ENCODE measurements around the gene TMEM185B. TPM values are rescaled to one million over a fixed set of nuclear protein-coding genes. Genes with fewer than 3 reads are reported as not detected.

TMEM185B gene
- total and polyA plus RNA-seq, 2 experiments from 2014 or later: 32.3 to 40.6 TPM

GRCh38 chr2:120221616-120222015 is 1.6 kb downstream of the TMEM185B start:
- H3K4me2 ChIP-seq (ENCODE audit: unreplicated experiment): peak overlapping the region; percentile 60
- in situ Hi-C loops (cut with MboI): no loop called here

GRCh38 chr2:120220756-120221155 is 2.4 kb downstream of the TMEM185B start:
- H4K20me1 ChIP-seq (ENCODE audit: insufficient read depth): no peaks in the 10 kb centered on the region
- no peak overlapping the region for H3K27ac ChIP-seq
- no peak overlapping the region for H2AFZ ChIP-seq
- H3K4me3 ChIP-seq: peak overlapping the region; percentile 30
- peak overlapping the region; percentile 60 for H3K4me2 ChIP-seq (ENCODE audit: unreplicated experiment)
- no peak for DNase-seq
- peaks cover 22% of the 10 kb centered on the region for H3K4me1 ChIP-seq (ENCODE audit: insufficient read depth)
- TF ChIP-seq EZH2 (IDR thresholded peaks at IDR 0.05; ENCODE audit: insufficient read depth, poor library complexity, severe bottlenecking) (no peak), EZH2phosphoT487 (IDR thresholded peaks at IDR 0.05; ENCODE audit: insufficient read depth, low read depth) (no peak)
- in situ Hi-C loops (cut with MboI): no loop called here
- H3K36me3 ChIP-seq (ENCODE audit: low read depth): peaks cover 7% of the 10 kb centered on the region; the same call in 1 of the 2 replicates
- WGBS, 2 experiments (ENCODE audit: low coverage in 1 of 2, low lambda C conversion rate in 2 of 2, missing lambda C conversion rate in 2 of 2): 73 to 74% methylated on average over 2 of the region's 2 CpGs
- no peak overlapping the region for H3K9ac ChIP-seq
- no peaks in the 10 kb centered on the region; the same call in 1 of the 2 replicates for H3K9me2 ChIP-seq (ENCODE audit: insufficient read depth)
- no peaks in the 10 kb centered on the region for H3F3A ChIP-seq (ENCODE audit: insufficient read depth)
- H3K9me3 ChIP-seq (ENCODE audit: low read depth): no peaks in the 10 kb centered on the region
- no peaks in the 10 kb centered on the region for H3K27me3 ChIP-seq (replicated peaks; ENCODE audit: insufficient read depth)
- H3K79me2 ChIP-seq (ENCODE audit: insufficient read depth): peaks cover 37% of the 10 kb centered on the region

More at GRCh38 chr2:120221616-120222015, 1.6 kb downstream of the TMEM185B start:
- no peak for DNase-seq
- Histone ChIP-seq H3K79me2 (ENCODE audit: insufficient read depth) (peaks cover 37% of the 10 kb centered on the region), H3F3A (ENCODE audit: insufficient read depth) (no peaks in the 10 kb centered on the region), H4K20me1 (ENCODE audit: insufficient read depth) (no peaks in the 10 kb centered on the region), H3K4me1 (ENCODE audit: insufficient read depth) (peaks cover 22% of the 10 kb centered on the region), H2AFZ (no peak overlapping the region), H3K27ac (no peak overlapping the region), H3K4me3 (peak overlapping the region; percentile 30; the same call in 1 of the 2 replicates), H3K9ac (no peak overlapping the region), H3K27me3 (replicated peaks; ENCODE audit: insufficient read depth) (no peaks in the 10 kb centered on the region), H3K36me3 (ENCODE audit: low read depth) (peaks cover 7% of the 10 kb centered on the region; the same call in 1 of the 2 replicates), H3K9me2 (ENCODE audit: insufficient read depth) (no peaks in the 10 kb centered on the region; the same call in 1 of the 2 replicates), H3K9me3 (ENCODE audit: low read depth) (no peaks in the 10 kb centered on the region)
- TF ChIP-seq EZH2phosphoT487 (IDR thresholded peaks at IDR 0.05; ENCODE audit: insufficient read depth, low read depth) (no peak), EZH2 (IDR thresholded peaks at IDR 0.05; ENCODE audit: insufficient read depth, poor library complexity, severe bottlenecking) (no peak)
- 96 to 97% methylated on average over 8 of the region's 8 CpGs for WGBS, 2 experiments (ENCODE audit: low coverage in 1 of 2, low lambda C conversion rate in 2 of 2, missing lambda C conversion rate in 2 of 2)

- 95 to 98% methylated on average over 5 of the region's 5 CpGs for WGBS, 2 experiments (ENCODE audit: low coverage in 1 of 2, low lambda C conversion rate in 2 of 2, missing lambda C conversion rate in 2 of 2)
- H3K36me3 ChIP-seq (ENCODE audit: low read depth): peaks cover 7% of the 10 kb centered on the region; the same call in 1 of the 2 replicates
- H2AFZ ChIP-seq: no peak overlapping the region
- H3K4me1 ChIP-seq (ENCODE audit: insufficient read depth): peaks cover 22% of the 10 kb centered on the region
- no peak overlapping the region for H3K9ac ChIP-seq
- H3K27ac ChIP-seq: no peak overlapping the region
- H3K9me3 ChIP-seq (ENCODE audit: low read depth): no peaks in the 10 kb centered on the region
- in situ Hi-C loops (cut with MboI): no loop called here
- H3K4me3 ChIP-seq: no peak overlapping the region
- no peak for DNase-seq
- H3K4me2 ChIP-seq (ENCODE audit: unreplicated experiment): no peak overlapping the region
- H3K9me2 ChIP-seq (ENCODE audit: insufficient read depth): no peaks in the 10 kb centered on the region; the same call in 1 of the 2 replicates
- H3K79me2 ChIP-seq (ENCODE audit: insufficient read depth): peaks cover 37% of the 10 kb centered on the region
- TF ChIP-seq EZH2phosphoT487 (IDR thresholded peaks at IDR 0.05; ENCODE audit: insufficient read depth, low read depth) (no peak), EZH2 (IDR thresholded peaks at IDR 0.05; ENCODE audit: insufficient read depth, poor library complexity, severe bottlenecking) (no peak)
- H4K20me1 ChIP-seq (ENCODE audit: insufficient read depth): no peaks in the 10 kb centered on the region
- H3K27me3 ChIP-seq (replicated peaks; ENCODE audit: insufficient read depth): no peaks in the 10 kb centered on the region
- no peaks in the 10 kb centered on the region for H3F3A ChIP-seq (ENCODE audit: insufficient read depth)
Observed at GRCh38 chr2:120219766-120220165, 3.4 kb downstream of the TMEM185B start.

GRCh38 chr2:120219291-120219690 is 3.9 kb downstream of the TMEM185B start:
- 90 to 91% methylated on average over 5 of the region's 5 CpGs for WGBS, 2 experiments (ENCODE audit: low coverage in 1 of 2, low lambda C conversion rate in 2 of 2, missing lambda C conversion rate in 2 of 2)
- in situ Hi-C loops (cut with MboI): no loop called here

More at GRCh38 chr2:120219291-120219690, 3.9 kb downstream of the TMEM185B start:
- Histone ChIP-seq H2AFZ (no peak overlapping the region), H4K20me1 (ENCODE audit: insufficient read depth) (no peaks in the 10 kb centered on the region), H3F3A (ENCODE audit: insufficient read depth) (no peaks in the 10 kb centered on the region), H3K36me3 (ENCODE audit: low read depth) (peaks cover 7% of the 10 kb centered on the region; the same call in 1 of the 2 replicates), H3K4me1 (ENCODE audit: insufficient read depth) (peaks cover 22% of the 10 kb centered on the region), H3K27me3 (replicated peaks; ENCODE audit: insufficient read depth) (no peaks in the 10 kb centered on the region), H3K9me2 (ENCODE audit: insufficient read depth) (no peaks in the 10 kb centered on the region; the same call in 1 of the 2 replicates), H3K9me3 (ENCODE audit: low read depth) (no peaks in the 10 kb centered on the region), H3K4me2 (ENCODE audit: unreplicated experiment) (no peak overlapping the region), H3K79me2 (ENCODE audit: insufficient read depth) (peaks cover 37% of the 10 kb centered on the region), H3K4me3 (no peak overlapping the region), H3K27ac (no peak overlapping the region), H3K9ac (no peak overlapping the region)
- TF ChIP-seq EZH2phosphoT487 (IDR thresholded peaks at IDR 0.05; ENCODE audit: insufficient read depth, low read depth) (no peak), EZH2 (IDR thresholded peaks at IDR 0.05; ENCODE audit: insufficient read depth, poor library complexity, severe bottlenecking) (no peak)
- no peak for DNase-seq

Measured in GM23248 (cell line).